Spleen (tissue), 7 donors: ENCODE measurements around the gene GPR78.

Experiments
- POLR2A ChIP-seq, 3 donors: fragments of 450-650 bp; IDR thresholded peaks; one replicate each; pipeline ENCODE4 v1.5.1; 2017; ENCODE audit warnings: antibody characterized with exemption in 3 of 3, mild to moderate bottlenecking in 1 of 3
- POLR2AphosphoS5 ChIP-seq, 3 donors: sonication (generic); formaldehyde crosslinking; IDR thresholded peaks; one replicate each; pipeline ENCODE4 v1.5.1; 2017; ENCODE audit warnings: antibody characterized with exemption in 3 of 3
- TF ChIP-seq, protein P1 (sequence below), 11 experiments: fragments of 200-600 bp in 7 of 11; fragments of 450-650 bp in 4 of 11; sonication (generic) in 4 of 11; IDR thresholded peaks in 8 of 11; conservative IDR thresholded peaks in 3 of 11; 1 replicate in 7 of 11; 2 replicates in 4 of 11; pipeline versions ENCODE4 v1.4.0 to v1.8.0; 2016 to 2021; ENCODE audit warnings: antibody characterized with exemption in 11 of 11, inconsistent platforms in 4 of 11, mild to moderate bottlenecking in 1 of 11
- donor health status: DM: no; HTN: no; CAD: no; lungs with moderate emphysema.
- donor health status: DM: no; HTN: no; CAD: no.
- donor health status: DM: no; HTN: no; CAD: no.

DNA sequence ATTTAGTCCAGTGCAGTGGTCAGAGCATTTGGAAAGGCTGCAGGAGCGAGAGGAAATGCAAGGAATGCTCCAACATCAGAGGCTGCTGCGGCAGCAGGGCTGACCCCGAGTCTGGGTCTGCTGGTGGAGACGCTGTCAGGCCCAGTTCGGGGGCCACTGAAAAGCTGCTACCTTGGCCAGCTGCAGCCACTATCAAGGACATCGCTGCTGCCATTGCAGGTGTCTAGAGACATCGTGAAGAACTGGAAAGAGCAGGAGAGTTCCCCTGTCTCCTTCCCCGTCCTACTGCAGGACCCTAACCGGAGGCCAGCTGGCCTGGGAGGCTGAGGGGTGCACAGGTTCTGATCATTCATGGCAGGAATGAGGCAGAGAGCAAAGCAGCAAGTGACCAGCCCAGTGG lies 29.5 kb upstream of the GPR78 start:
- TF ChIP-seq, protein P1, sequence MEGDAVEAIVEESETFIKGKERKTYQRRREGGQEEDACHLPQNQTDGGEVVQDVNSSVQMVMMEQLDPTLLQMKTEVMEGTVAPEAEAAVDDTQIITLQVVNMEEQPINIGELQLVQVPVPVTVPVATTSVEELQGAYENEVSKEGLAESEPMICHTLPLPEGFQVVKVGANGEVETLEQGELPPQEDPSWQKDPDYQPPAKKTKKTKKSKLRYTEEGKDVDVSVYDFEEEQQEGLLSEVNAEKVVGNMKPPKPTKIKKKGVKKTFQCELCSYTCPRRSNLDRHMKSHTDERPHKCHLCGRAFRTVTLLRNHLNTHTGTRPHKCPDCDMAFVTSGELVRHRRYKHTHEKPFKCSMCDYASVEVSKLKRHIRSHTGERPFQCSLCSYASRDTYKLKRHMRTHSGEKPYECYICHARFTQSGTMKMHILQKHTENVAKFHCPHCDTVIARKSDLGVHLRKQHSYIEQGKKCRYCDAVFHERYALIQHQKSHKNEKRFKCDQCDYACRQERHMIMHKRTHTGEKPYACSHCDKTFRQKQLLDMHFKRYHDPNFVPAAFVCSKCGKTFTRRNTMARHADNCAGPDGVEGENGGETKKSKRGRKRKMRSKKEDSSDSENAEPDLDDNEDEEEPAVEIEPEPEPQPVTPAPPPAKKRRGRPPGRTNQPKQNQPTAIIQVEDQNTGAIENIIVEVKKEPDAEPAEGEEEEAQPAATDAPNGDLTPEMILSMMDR (IDR thresholded peaks at IDR 0.05 in 8 of 11, conservative IDR thresholded peaks at IDR 0.05 in 3 of 11), result no peak
- TF ChIP-seq POLR2AphosphoS5 (IDR thresholded peaks at IDR 0.05) (no peak), POLR2A (IDR thresholded peaks at IDR 0.05) (no peak)
